Panc1 (cell line): ENCODE results near the gene PTDSS2.

Experiments used
- POLR2AphosphoS5 ChIP-seq: IDR thresholded peaks from 2 replicates; pipeline ENCODE4 v1.6.1; 2012; ENCODE audit warnings: mild to moderate bottlenecking, low read depth, low read length, moderate library complexity
- SIN3A ChIP-seq: IDR thresholded peaks from 2 replicates; pipeline ENCODE4 v1.6.1; 2012; ENCODE audit warnings: low read depth, mild to moderate bottlenecking, low read length, moderate library complexity, borderline replicate concordance; ENCODE audit not compliant: insufficient read depth
- TCF7L2 ChIP-seq: IDR thresholded peaks from 2 replicates; pipeline ENCODE4 v1.6.1; 2011; ENCODE audit warnings: mild to moderate bottlenecking, low read depth, low read length, inconsistent platforms
- TF ChIP-seq, protein P1 (sequence below): fragments of 450-650 bp; IDR thresholded peaks from 2 replicates; pipeline ENCODE4 v1.5.1; 2017; ENCODE audit warnings: mild to moderate bottlenecking
- TF ChIP-seq, protein P2 (sequence below), 2 experiments: IDR thresholded peaks; 2 replicates each; pipeline ENCODE4 v1.6.1; 2011 to 2012; ENCODE audit warnings: low read depth in 2 of 2, control low read depth in 1 of 2, low read length in 1 of 2, mild to moderate bottlenecking in 1 of 2, moderate library complexity in 1 of 2; ENCODE audit not compliant: insufficient read depth in 1 of 2

DNA sequence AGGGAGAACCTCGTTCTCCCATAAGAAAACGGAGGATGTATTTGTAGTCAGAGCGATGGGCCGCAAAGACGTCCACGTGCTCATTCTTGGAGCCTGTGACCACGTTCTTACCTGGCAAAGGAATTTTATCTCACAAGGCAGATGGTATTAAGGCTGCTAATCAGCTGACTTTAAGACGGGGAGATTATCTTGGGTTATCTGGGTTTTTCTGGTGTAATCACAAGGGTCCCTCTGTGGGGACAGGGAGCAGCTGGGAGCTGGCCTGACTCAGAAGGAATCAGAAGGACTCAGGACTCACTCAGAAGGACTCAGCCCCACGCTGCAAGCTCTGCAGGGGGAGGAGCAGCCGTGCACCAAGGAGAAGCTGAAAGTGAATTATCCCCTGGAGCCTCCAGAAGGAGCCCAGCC, 27.8 kb upstream of the PTDSS2 start:
- TF ChIP-seq, protein P1, sequence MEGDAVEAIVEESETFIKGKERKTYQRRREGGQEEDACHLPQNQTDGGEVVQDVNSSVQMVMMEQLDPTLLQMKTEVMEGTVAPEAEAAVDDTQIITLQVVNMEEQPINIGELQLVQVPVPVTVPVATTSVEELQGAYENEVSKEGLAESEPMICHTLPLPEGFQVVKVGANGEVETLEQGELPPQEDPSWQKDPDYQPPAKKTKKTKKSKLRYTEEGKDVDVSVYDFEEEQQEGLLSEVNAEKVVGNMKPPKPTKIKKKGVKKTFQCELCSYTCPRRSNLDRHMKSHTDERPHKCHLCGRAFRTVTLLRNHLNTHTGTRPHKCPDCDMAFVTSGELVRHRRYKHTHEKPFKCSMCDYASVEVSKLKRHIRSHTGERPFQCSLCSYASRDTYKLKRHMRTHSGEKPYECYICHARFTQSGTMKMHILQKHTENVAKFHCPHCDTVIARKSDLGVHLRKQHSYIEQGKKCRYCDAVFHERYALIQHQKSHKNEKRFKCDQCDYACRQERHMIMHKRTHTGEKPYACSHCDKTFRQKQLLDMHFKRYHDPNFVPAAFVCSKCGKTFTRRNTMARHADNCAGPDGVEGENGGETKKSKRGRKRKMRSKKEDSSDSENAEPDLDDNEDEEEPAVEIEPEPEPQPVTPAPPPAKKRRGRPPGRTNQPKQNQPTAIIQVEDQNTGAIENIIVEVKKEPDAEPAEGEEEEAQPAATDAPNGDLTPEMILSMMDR = no peak
- TF ChIP-seq POLR2AphosphoS5 = no peak
- TF ChIP-seq TCF7L2 = no peak
- TF ChIP-seq SIN3A = no peak
- TF ChIP-seq, protein P2, sequence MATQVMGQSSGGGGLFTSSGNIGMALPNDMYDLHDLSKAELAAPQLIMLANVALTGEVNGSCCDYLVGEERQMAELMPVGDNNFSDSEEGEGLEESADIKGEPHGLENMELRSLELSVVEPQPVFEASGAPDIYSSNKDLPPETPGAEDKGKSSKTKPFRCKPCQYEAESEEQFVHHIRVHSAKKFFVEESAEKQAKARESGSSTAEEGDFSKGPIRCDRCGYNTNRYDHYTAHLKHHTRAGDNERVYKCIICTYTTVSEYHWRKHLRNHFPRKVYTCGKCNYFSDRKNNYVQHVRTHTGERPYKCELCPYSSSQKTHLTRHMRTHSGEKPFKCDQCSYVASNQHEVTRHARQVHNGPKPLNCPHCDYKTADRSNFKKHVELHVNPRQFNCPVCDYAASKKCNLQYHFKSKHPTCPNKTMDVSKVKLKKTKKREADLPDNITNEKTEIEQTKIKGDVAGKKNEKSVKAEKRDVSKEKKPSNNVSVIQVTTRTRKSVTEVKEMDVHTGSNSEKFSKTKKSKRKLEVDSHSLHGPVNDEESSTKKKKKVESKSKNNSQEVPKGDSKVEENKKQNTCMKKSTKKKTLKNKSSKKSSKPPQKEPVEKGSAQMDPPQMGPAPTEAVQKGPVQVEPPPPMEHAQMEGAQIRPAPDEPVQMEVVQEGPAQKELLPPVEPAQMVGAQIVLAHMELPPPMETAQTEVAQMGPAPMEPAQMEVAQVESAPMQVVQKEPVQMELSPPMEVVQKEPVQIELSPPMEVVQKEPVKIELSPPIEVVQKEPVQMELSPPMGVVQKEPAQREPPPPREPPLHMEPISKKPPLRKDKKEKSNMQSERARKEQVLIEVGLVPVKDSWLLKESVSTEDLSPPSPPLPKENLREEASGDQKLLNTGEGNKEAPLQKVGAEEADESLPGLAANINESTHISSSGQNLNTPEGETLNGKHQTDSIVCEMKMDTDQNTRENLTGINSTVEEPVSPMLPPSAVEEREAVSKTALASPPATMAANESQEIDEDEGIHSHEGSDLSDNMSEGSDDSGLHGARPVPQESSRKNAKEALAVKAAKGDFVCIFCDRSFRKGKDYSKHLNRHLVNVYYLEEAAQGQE (IDR thresholded peaks at IDR 0.05; ENCODE audit: insufficient read depth in 1 of 2, low read depth in 2 of 2, low read length in 1 of 2) = no peak
